IPS-18c (cell line): Measurements from ENCODE around the gene MT4.
A peak's percentile ranks its signal among the peaks of the same experiment; 100 is the strongest.

Source experiments
- H3K4me3 ChIP-seq: 2 replicates; pipeline ENCODE4 v1.7.0; 2013; ENCODE audit warnings: low read depth, mild to moderate bottlenecking, low read length, moderate library complexity; ENCODE audit not compliant: insufficient read depth
- H3K9me3 ChIP-seq: one replicate; pipeline ENCODE4 v1.6.1; 2013; ENCODE audit warnings: mild to moderate bottlenecking, low read length, moderate library complexity; ENCODE audit not compliant: control insufficient read depth, insufficient read depth

MT4 gene

GRCh38 chr16:56564793-56565477 is at the start of gene MT4:
TSS of gene MT4 (plus strand) at chr16:56565073. CDS start at chr16:56565129, 56 bp downstream.
- Histone ChIP-seq H3K4me3 (no peak within 1 kb of the TSS), H3K9me3 (no peaks in the 10 kb centered on the region)

GRCh38 chr16:56515665-56516064 is 49.2 kb upstream of the MT4 start:
- Histone ChIP-seq H3K9me3 (no peaks in the 10 kb centered on the region), H3K4me3 (no peak overlapping the region)

GRCh38 chr16:56517206-56517605 is 47.7 kb upstream of the MT4 start:
- no peak overlapping the region for H3K4me3 ChIP-seq
- no peaks in the 10 kb centered on the region for H3K9me3 ChIP-seq

- Histone ChIP-seq H3K4me3 (no peak overlapping the region), H3K9me3 (no peaks in the 10 kb centered on the region)
Measured at GRCh38 chr16:56518425-56518824, 46.4 kb upstream of the MT4 start.

GRCh38 chr16:56519459-56520250 is 45.2 kb upstream of the MT4 start, which contains the start of gene BBS2:
TSS of gene BBS2 (minus strand) at chr16:56520024. CDS start at chr16:56519862, 162 bp downstream.
- Histone ChIP-seq H3K9me3 (no peaks in the 10 kb centered on the region), H3K4me3 (peak within 1 kb of the TSS; percentile 75)

- H3K9me3 ChIP-seq: no peaks in the 10 kb centered on the region
- peak overlapping the region; percentile 75; the same call in 1 of the 2 replicates for H3K4me3 ChIP-seq
Measured at GRCh38 chr16:56520251-56520577, 44.7 kb upstream of the MT4 start.

- Histone ChIP-seq H3K4me3 (no peak overlapping the region), H3K9me3 (no peaks in the 10 kb centered on the region)
Measured at GRCh38 chr16:56525236-56525635, 39.6 kb upstream of the MT4 start.

GRCh38 chr16:56530872-56531271 is 34.0 kb upstream of the MT4 start:
- H3K9me3 ChIP-seq: no peaks in the 10 kb centered on the region
- no peak overlapping the region for H3K4me3 ChIP-seq

GRCh38 chr16:56532714-56533113 is 32.2 kb upstream of the MT4 start:
- Histone ChIP-seq H3K4me3 (no peak overlapping the region), H3K9me3 (no peaks in the 10 kb centered on the region)

- no peak overlapping the region for H3K4me3 ChIP-seq
- H3K9me3 ChIP-seq: no peaks in the 10 kb centered on the region
Measured at GRCh38 chr16:56534847-56535383, 30.0 kb upstream of the MT4 start.

- H3K9me3 ChIP-seq: no peaks in the 10 kb centered on the region
- no peak overlapping the region for H3K4me3 ChIP-seq
Measured at GRCh38 chr16:56538331-56538730, 26.5 kb upstream of the MT4 start.

GRCh38 chr16:56539656-56540055 is 25.2 kb upstream of the MT4 start:
- Histone ChIP-seq H3K4me3 (no peak overlapping the region), H3K9me3 (no peaks in the 10 kb centered on the region)

GRCh38 chr16:56542039-56542438 is 22.8 kb upstream of the MT4 start:
- H3K9me3 ChIP-seq: no peaks in the 10 kb centered on the region
- H3K4me3 ChIP-seq: no peak overlapping the region

GRCh38 chr16:56547120-56547948 is 17.5 kb upstream of the MT4 start:
- Histone ChIP-seq H3K9me3 (no peaks in the 10 kb centered on the region), H3K4me3 (peak overlapping the region; percentile 24)

GRCh38 chr16:56547949-56548567 is 16.8 kb upstream of the MT4 start:
- Histone ChIP-seq H3K9me3 (no peaks in the 10 kb centered on the region), H3K4me3 (no peak overlapping the region)

- Histone ChIP-seq H3K4me3 (no peak overlapping the region), H3K9me3 (no peaks in the 10 kb centered on the region)
Measured at GRCh38 chr16:56549161-56549560, 15.7 kb upstream of the MT4 start.

- H3K4me3 ChIP-seq: no peak overlapping the region
- no peaks in the 10 kb centered on the region for H3K9me3 ChIP-seq
Measured at GRCh38 chr16:56549744-56550385, 15.0 kb upstream of the MT4 start.
